OCI-LY7 (cell line): ENCODE data around the gene SRPRB.

Source experiments
- EZH2phosphoT487 ChIP-seq: fragments of 200-600 bp; sonication (generic); IDR thresholded peaks from 2 replicates; pipeline ENCODE4 v1.6.1; 2018; ENCODE audit warnings: low read depth, borderline replicate concordance, mild to moderate bottlenecking, mixed run types, antibody characterized with exemption, low read length, moderate library complexity, mixed read lengths
- TF ChIP-seq, protein P1 (sequence below): fragments of 200-600 bp; sonication (generic); conservative IDR thresholded peaks from 2 replicates; pipeline ENCODE4 v1.5.1; 2014; ENCODE audit warnings: mild to moderate bottlenecking, antibody characterized with exemption, low read length, moderate library complexity, mixed read lengths

DNA sequence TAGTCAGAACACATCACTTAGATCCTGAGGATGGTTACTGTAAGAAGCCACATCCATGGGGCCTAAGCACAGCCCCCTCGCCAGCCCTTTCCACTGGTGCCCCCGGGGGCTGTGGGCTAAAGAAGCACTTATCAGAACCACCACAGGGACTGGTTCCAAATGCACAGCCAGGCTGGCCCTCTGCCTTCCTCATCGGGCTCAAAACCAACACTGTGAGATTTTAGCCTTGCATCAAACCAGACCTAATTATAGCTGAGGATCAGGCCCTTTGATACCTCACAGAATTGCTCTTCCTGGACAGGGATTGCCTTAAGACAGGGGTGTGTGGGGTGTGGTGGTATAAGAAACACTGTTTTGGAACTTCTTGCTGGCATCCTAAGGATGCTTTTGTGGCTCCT lies 23.7 kb downstream of the SRPRB start:
- TF ChIP-seq, protein P1, sequence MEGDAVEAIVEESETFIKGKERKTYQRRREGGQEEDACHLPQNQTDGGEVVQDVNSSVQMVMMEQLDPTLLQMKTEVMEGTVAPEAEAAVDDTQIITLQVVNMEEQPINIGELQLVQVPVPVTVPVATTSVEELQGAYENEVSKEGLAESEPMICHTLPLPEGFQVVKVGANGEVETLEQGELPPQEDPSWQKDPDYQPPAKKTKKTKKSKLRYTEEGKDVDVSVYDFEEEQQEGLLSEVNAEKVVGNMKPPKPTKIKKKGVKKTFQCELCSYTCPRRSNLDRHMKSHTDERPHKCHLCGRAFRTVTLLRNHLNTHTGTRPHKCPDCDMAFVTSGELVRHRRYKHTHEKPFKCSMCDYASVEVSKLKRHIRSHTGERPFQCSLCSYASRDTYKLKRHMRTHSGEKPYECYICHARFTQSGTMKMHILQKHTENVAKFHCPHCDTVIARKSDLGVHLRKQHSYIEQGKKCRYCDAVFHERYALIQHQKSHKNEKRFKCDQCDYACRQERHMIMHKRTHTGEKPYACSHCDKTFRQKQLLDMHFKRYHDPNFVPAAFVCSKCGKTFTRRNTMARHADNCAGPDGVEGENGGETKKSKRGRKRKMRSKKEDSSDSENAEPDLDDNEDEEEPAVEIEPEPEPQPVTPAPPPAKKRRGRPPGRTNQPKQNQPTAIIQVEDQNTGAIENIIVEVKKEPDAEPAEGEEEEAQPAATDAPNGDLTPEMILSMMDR, result no peak
- TF ChIP-seq EZH2phosphoT487, result no peak
